Neural progenitor cell (in vitro differentiated cells): ENCODE measurements around the gene IL17REL.

Experiments used
- CTCF ChIP-seq: fragments of 200-600 bp; sonication (generic); IDR thresholded peaks from 2 replicates; pipeline ENCODE4 v1.5.1; 2017; ENCODE audit warnings: antibody characterized with exemption, mild to moderate bottlenecking
- EZH2 ChIP-seq: fragments of 200-600 bp; sonication (generic); IDR thresholded peaks from 2 replicates; pipeline ENCODE4 v1.6.1; 2017; ENCODE audit warnings: antibody characterized with exemption, mild to moderate bottlenecking, moderate library complexity

- TF ChIP-seq EZH2 (no peak), CTCF (peak; percentile 67)
Observed at GRCh38 chr22:49992921-49993648, 19.5 kb downstream of the IL17REL start.
